HepG2 (cell line): Measurements from ENCODE around the gene GPR31. TPM values are rescaled to one million over a fixed set of nuclear protein-coding genes. Genes with fewer than 3 reads are reported as not detected.

ENCODE experiments used
- AHDC1 ChIP-seq: sonication (generic); formaldehyde crosslinking; IDR thresholded peaks from 2 replicates; pipeline ENCODE4 v1.5.1; 2020; ENCODE audit warnings: mild to moderate bottlenecking, missing genetic modification reagents, borderline replicate concordance
- E2F1 ChIP-seq: sonication (generic); formaldehyde crosslinking; IDR thresholded peaks from 2 replicates; pipeline ENCODE4 v1.5.0; 2020; ENCODE audit warnings: missing genetic modification reagents
- ETV5 ChIP-seq: IDR thresholded peaks from 2 replicates; pipeline ENCODE4 v1.6.1; 2018; ENCODE audit warnings: missing biosample characterization, missing genetic modification reagents, inconsistent platforms, borderline replicate concordance
- GPBP1L1 ChIP-seq: sonication (generic); formaldehyde crosslinking; IDR thresholded peaks from 2 replicates; pipeline ENCODE4 v1.5.0; 2020; ENCODE audit warnings: mild to moderate bottlenecking, missing genetic modification reagents
- KAT8 ChIP-seq: IDR thresholded peaks from 2 replicates; pipeline ENCODE4 v1.6.1; 2016; ENCODE audit warnings: missing genetic modification reagents, missing compliant biosample characterization
- LCORL ChIP-seq, 2 experiments: fragments of 450-650 bp in 1 of 2; sonication (generic) in 1 of 2; formaldehyde crosslinking in 1 of 2; IDR thresholded peaks; 2 replicates each; pipeline versions ENCODE4 v1.5.0 to v1.6.1; 2017 to 2020; ENCODE audit warnings: antibody characterized with exemption in 1 of 2, missing genetic modification reagents in 1 of 2
- NFE2L1 ChIP-seq: sonication (generic); formaldehyde crosslinking; IDR thresholded peaks from 2 replicates; pipeline ENCODE4 v1.4.0; 2020; ENCODE audit warnings: missing genetic modification reagents, mild to moderate bottlenecking, borderline replicate concordance
- SNAI1 ChIP-seq: sonication (generic); formaldehyde crosslinking; IDR thresholded peaks from 2 replicates; pipeline ENCODE4 v1.5.0; 2020; ENCODE audit warnings: mild to moderate bottlenecking, missing genetic modification reagents, borderline replicate concordance
- SUZ12 ChIP-seq: fragments of 150-350 bp; IDR thresholded peaks from 2 replicates; pipeline ENCODE4 v1.6.1; 2014; ENCODE audit warnings: low read depth, low read length
- ZBED4 ChIP-seq: sonication (generic); formaldehyde crosslinking; IDR thresholded peaks from 2 replicates; pipeline ENCODE4 v1.4.0; 2020; ENCODE audit warnings: missing genetic modification reagents, borderline replicate concordance
- ZBTB2 ChIP-seq: sonication (generic); formaldehyde crosslinking; IDR thresholded peaks from 2 replicates; pipeline ENCODE4 v1.8.0; 2022; ENCODE audit warnings: low read depth, missing genetic modification reagents
- ZC3H13 ChIP-seq: sonication (generic); formaldehyde crosslinking; IDR thresholded peaks from 2 replicates; pipeline ENCODE4 v1.8.1; 2023; ENCODE audit warnings: mild to moderate bottlenecking, missing genetic modification reagents, moderate library complexity
- ZNF614 ChIP-seq: IDR thresholded peaks from 2 replicates; pipeline ENCODE4 v1.6.1; 2018; ENCODE audit warnings: missing biosample characterization, missing genetic modification reagents, inconsistent platforms, borderline replicate concordance
- polyA plus RNA-seq, 8 experiments: library from polyadenylated mRNA; depleted of rRNA in 3 of 8; stranded (reverse) in 7 of 8; unstranded in 1 of 8; fragments of >200 nt; fragmentation: Illumina TruSeq in 4 of 8; extraction: Trizol in 4 of 8; gene quantifications; 2 replicates each; pipeline versions ENCODE4 v1.2.1 to v1.2.3, GENCODE V29; 2011 to 2016; ENCODE audit warnings: low read depth in 4 of 8, missing spikeins in 1 of 8, mixed read lengths in 1 of 8; ENCODE audit not compliant: insufficient read depth in 1 of 8
- total RNA-seq, 5 experiments: library from RNA; depleted of rRNA; stranded (reverse); fragments of >200 nt; fragmentation: Illumina TruSeq; extraction: Trizol; gene quantifications; 2 replicates each; pipeline ENCODE4 v1.2.3, GENCODE V29; 2016; ENCODE audit warnings: low read depth in 1 of 5

GPR31 gene
- total and polyA plus RNA-seq, 2 of the 13 experiments (the other 11 are each of a cell fraction or from before 2014, with no cell fraction given) = not detected

- TF ChIP-seq ZBTB2 (CRISPR knock-in tag) = no peak
- TF ChIP-seq SUZ12 = no peak
- TF ChIP-seq AHDC1 = no peak
- no peak for TF ChIP-seq ETV5 (CRISPR knock-in tag)
- TF ChIP-seq GPBP1L1 (CRISPR knock-in tag) = no peak
- no peak for TF ChIP-seq ZBED4 (CRISPR knock-in tag)
- no peak for TF ChIP-seq ZNF614 (CRISPR knock-in tag)
- TF ChIP-seq NFE2L1 (CRISPR knock-in tag) = no peak
- 0 out of 2 replicates have a peak, but pooled peaks have one; percentile 3 for TF ChIP-seq SNAI1 (CRISPR knock-in tag)
- TF ChIP-seq E2F1 (CRISPR knock-in tag) = no peak
- TF ChIP-seq LCORL (IDR thresholded peaks at IDR 0.05) = no peak
- TF ChIP-seq LCORL (CRISPR knock-in tag; IDR thresholded peaks at IDR 0.05) = no peak
- no peak for TF ChIP-seq KAT8 (CRISPR knock-in tag)
- no peak for TF ChIP-seq ZC3H13 (CRISPR knock-in tag)
Observed at GRCh38 chr6:167122041-167122826, 35.5 kb downstream of the GPR31 start (continued).
